ENCODE data around the gene NF1. TPM values are rescaled to one million over a fixed set of nuclear protein-coding genes. Genes with fewer than 3 reads are reported as not detected.
A peak's percentile ranks its signal among the peaks of the same experiment; 100 is the strongest.
"Not testable (repeated sequence)": the region's sequence is repeated elsewhere in the genome, so short reads cannot be mapped to it uniquely, and the experiment has no call there.

Gene NF1
- total RNA-seq, 1 experiment from 2014 or later = 35.4 TPM

DNA sequence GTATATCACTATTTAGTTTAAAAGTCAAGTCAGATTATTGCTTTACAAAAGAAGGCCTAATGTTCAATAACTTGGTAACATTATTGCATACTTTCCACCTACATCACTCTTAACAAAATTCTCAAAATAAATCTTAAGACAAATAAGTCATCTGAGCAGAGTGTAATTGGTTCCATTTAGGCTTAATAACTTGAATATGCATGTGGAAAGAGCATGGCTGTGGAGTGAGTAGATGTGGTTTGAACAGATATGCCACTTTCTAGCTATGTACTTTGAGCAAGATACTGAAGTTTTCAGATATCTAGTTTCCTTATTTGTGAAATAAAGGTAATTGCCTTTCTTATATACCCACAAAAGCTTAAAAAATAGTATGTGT is 233.4 kb downstream of the NF1 start:
- no peak for ATAC-seq
- CTCF ChIA-PET = no interaction called here
- Mint-ChIP-seq H3K4me3 (no peak overlapping the region), H3K27me3 (ENCODE audit: low read depth) (no peaks in the 10 kb centered on the region), H3K27ac (no peak overlapping the region), H3K36me3 (no peaks in the 10 kb centered on the region; the same call in 1 of the 2 replicates), H3K4me1 (no peaks in the 10 kb centered on the region), H3K9me3 (no peaks in the 10 kb centered on the region)
- TF ChIP-seq FOXJ3 (CRISPR knock-in tag; IDR thresholded peaks at IDR 0.05; ENCODE audit: borderline replicate concordance) (no peak), HMGA2 (CRISPR knock-in tag; IDR thresholded peaks at IDR 0.05) (no peak), USF1 (CRISPR knock-in tag; IDR thresholded peaks at IDR 0.05) (no peak), ZMAT4 (CRISPR knock-in tag; IDR thresholded peaks at IDR 0.05) (no peak), E2F5 (CRISPR knock-in tag; IDR thresholded peaks at IDR 0.05) (no peak), GABPB1 (CRISPR knock-in tag; IDR thresholded peaks at IDR 0.05) (no peak), KAT7 (CRISPR knock-in tag; IDR thresholded peaks at IDR 0.05; ENCODE audit: borderline replicate concordance) (no peak), CBFB (CRISPR knock-in tag; IDR thresholded peaks at IDR 0.05; ENCODE audit: low read depth) (no peak), FOXP1 (CRISPR knock-in tag; IDR thresholded peaks at IDR 0.05; ENCODE audit: borderline replicate concordance) (no peak)
- TF ChIP-seq, protein P1, sequence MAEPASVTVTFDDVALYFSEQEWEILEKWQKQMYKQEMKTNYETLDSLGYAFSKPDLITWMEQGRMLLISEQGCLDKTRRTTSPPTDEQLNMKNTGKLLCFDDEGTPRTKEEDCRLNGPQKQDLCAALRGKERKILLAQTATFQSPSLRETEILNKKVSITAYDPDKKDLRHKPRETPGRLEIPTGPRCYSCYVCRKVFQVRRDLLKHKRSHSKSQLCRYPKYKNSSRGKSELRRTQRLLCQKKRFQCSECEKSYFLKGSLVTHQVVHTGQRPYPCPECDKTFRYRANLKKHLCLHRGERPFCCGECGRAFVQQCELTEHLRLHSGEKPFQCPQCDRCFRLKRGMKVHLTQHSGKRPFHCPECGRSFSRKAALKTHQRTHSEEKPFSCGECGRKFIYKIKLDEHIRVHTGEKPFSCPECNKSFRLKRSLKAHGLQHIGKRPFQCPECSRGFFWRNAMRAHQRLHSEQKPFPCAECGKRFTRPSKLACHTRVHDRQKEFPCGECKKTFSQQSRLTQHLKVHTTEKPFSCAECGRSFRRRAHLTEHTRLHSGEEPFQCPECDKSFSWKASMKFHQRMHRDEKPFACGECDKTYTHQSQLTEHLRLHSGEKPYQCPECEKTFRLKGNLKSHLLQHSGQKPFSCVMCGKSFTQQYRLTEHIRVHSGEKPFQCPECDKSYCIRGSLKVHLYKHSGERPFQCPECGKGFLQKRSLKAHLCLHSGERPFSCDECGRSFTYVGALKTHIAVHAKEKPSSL (CRISPR knock-in tag; conservative IDR thresholded peaks at IDR 0.05) = no peak
- POLR2A ChIA-PET = no interaction called here
- DNase-seq (ENCODE audit: low spot score) = no peak

DNA sequence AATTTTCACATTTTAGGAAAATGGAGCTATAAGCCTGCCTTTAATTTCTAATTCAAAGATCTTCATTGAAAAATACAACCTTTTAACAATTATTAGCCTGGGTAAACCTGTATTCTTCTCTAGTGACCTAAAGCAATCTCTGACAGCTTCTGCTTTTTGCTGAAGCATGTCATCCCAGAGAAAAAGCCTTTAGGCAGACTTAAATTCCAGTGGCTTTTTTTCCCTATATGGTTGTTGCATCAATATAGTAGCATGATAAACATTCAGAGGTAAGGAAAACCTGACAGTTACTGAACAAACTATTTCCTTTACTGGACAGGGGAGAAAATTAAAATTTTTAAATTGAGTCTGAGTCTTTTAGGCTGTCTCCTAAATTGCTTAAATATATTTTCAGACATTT is 234.4 kb downstream of the NF1 start:
- Mint-ChIP-seq H3K4me3 (no peak overlapping the region), H3K4me1 (no peaks in the 10 kb centered on the region), H3K9me3 (no peaks in the 10 kb centered on the region), H3K36me3 (no peaks in the 10 kb centered on the region; the same call in 1 of the 2 replicates), H3K27ac (no peak overlapping the region), H3K27me3 (ENCODE audit: low read depth) (no peaks in the 10 kb centered on the region)
- DNase-seq (ENCODE audit: low spot score) (no peak), ATAC-seq (no peak)
- CTCF ChIA-PET = interaction anchor here (0.8 kb wide), 1 partner anchor 60 kb away, joined by 3 read pairs; no protein-coding TSS in a partner anchor
- TF ChIP-seq GTF2I (CRISPR knock-in tag; conservative IDR thresholded peaks at IDR 0.05) (no peak), NR2C2 (CRISPR knock-in tag; IDR thresholded peaks at IDR 0.05) (no peak)
- POLR2A ChIA-PET = no interaction called here

GRCh38 chr17:31339906-31340661 is 245.3 kb downstream of the NF1 start:
- Mint-ChIP-seq H3K9me3 (no peaks in the 10 kb centered on the region), H3K4me3 (no peak overlapping the region), H3K36me3 (peaks cover 8% of the 10 kb centered on the region; the same call in 1 of the 2 replicates), H3K4me1 (peaks cover 9% of the 10 kb centered on the region), H3K27ac (0 out of 2 replicates have a peak overlapping the region, but pooled peaks have one; percentile 44), H3K27me3 (ENCODE audit: low read depth) (no peaks in the 10 kb centered on the region)
- ChIA-PET CTCF (interaction anchor here (0.6 to 1.2 kb wide), 5 partner anchors 30 to 431 kb away, joined by 3 to 7 read pairs (median 4); no protein-coding TSS in a partner anchor), POLR2A (no interaction called here)
- no peak; the same call in 1 of the 2 replicates for ATAC-seq
- no peak for DNase-seq (ENCODE audit: low spot score)
- TF ChIP-seq ZNF219 (CRISPR knock-in tag; IDR thresholded peaks at IDR 0.05; ENCODE audit: borderline replicate concordance) (no peak), FOXP1 (CRISPR knock-in tag; IDR thresholded peaks at IDR 0.05; ENCODE audit: borderline replicate concordance) (no peak)

GRCh38 chr17:31345191-31345747 is 250.5 kb downstream of the NF1 start:
- H3K27me3 Mint-ChIP-seq (ENCODE audit: low read depth); H3K36me3 Mint-ChIP-seq; DNase-seq (ENCODE audit: low spot score); H3K9me3 Mint-ChIP-seq; ATAC-seq; POLR2A ChIA-PET; H3K4me3 Mint-ChIP-seq; CTCF ChIA-PET; H3K27ac Mint-ChIP-seq; H3K4me1 Mint-ChIP-seq: not testable (repeated sequence)
